Neural progenitor cell (in vitro differentiated cells): ENCODE measurements around the gene ZYG11A. TPM values are rescaled to one million over a fixed set of nuclear protein-coding genes. Genes with fewer than 3 reads are reported as not detected.

Experiments
- DNase-seq: peaks from one replicate; pipeline ENCODE4 v3.0.0-alpha.2; 2016; ENCODE audit warnings: low spot score
- H2AFZ ChIP-seq: fragments of 200-600 bp; sonication (generic); replicated peaks from 2 replicates; pipeline ENCODE4 v1.6.1; 2016; ENCODE audit warnings: antibody characterized with exemption
- H3F3A ChIP-seq: fragments of 200-600 bp; sonication (generic); 2 replicates; pipeline ENCODE4 v1.6.1; 2016; ENCODE audit warnings: antibody characterized with exemption, low read depth
- H3K27ac ChIP-seq: fragments of 200-600 bp; sonication (generic); 2 replicates; pipeline ENCODE4 v1.5.1; 2016; ENCODE audit warnings: mild to moderate bottlenecking
- H3K27me3 ChIP-seq: fragments of 200-600 bp; sonication (generic); 2 replicates; pipeline ENCODE4 v1.6.1; 2016; ENCODE audit warnings: mild to moderate bottlenecking, moderate library complexity
- H3K36me3 ChIP-seq: fragments of 200-600 bp; sonication (generic); 2 replicates; pipeline ENCODE4 v1.5.1; 2016
- H3K4me1 ChIP-seq: fragments of 200-600 bp; sonication (generic); 2 replicates; pipeline ENCODE4 v1.6.1; 2016; ENCODE audit warnings: mixed run types
- H3K4me2 ChIP-seq: fragments of 200-600 bp; sonication (generic); 2 replicates; pipeline ENCODE4 v1.6.1; 2016
- H3K4me3 ChIP-seq: fragments of 200-600 bp; sonication (generic); 2 replicates; pipeline ENCODE4 v1.5.1; 2016
- H3K79me2 ChIP-seq: fragments of 200-600 bp; sonication (generic); 2 replicates; pipeline ENCODE4 v1.6.1; 2016; ENCODE audit warnings: low read depth
- H3K9ac ChIP-seq: fragments of 200-600 bp; sonication (generic); 2 replicates; pipeline ENCODE4 v1.6.1; 2016
- H3K9me3 ChIP-seq: fragments of 200-600 bp; sonication (generic); 2 replicates; pipeline ENCODE4 v1.5.1; 2016; ENCODE audit warnings: low read depth
- H4K20me1 ChIP-seq: fragments of 200-600 bp; sonication (generic); 2 replicates; pipeline ENCODE4 v1.6.1; 2016; ENCODE audit warnings: low read depth
- H3K27ac Mint-ChIP-seq: 3 replicates; pipeline ENCODE4 v1.8.0; 2021; ENCODE audit warnings: mixed read lengths
- H3K27me3 Mint-ChIP-seq: 2 replicates; pipeline ENCODE4 v1.8.0; 2022; ENCODE audit warnings: low read depth, mild to moderate bottlenecking, inconsistent platforms, moderate library complexity, mixed read lengths; ENCODE audit not compliant: insufficient read depth
- H3K36me3 Mint-ChIP-seq: 3 replicates; pipeline ENCODE4 v1.8.0; 2021; ENCODE audit warnings: mixed read lengths
- H3K4me1 Mint-ChIP-seq: 3 replicates; pipeline ENCODE4 v1.8.0; 2021; ENCODE audit warnings: mixed read lengths
- H3K4me3 Mint-ChIP-seq: 3 replicates; pipeline ENCODE4 v1.8.0; 2021; ENCODE audit warnings: mild to moderate bottlenecking, moderate library complexity, mixed read lengths
- H3K9me3 Mint-ChIP-seq: 3 replicates; pipeline ENCODE4 v1.8.0; 2020; ENCODE audit warnings: mixed read lengths
- CTCF ChIP-seq: fragments of 200-600 bp; sonication (generic); IDR thresholded peaks from 2 replicates; pipeline ENCODE4 v1.5.1; 2017; ENCODE audit warnings: antibody characterized with exemption, mild to moderate bottlenecking
- EZH2 ChIP-seq: fragments of 200-600 bp; sonication (generic); IDR thresholded peaks from 2 replicates; pipeline ENCODE4 v1.6.1; 2017; ENCODE audit warnings: antibody characterized with exemption, mild to moderate bottlenecking, moderate library complexity
- EZH2phosphoT487 ChIP-seq: fragments of 200-600 bp; sonication (generic); IDR thresholded peaks from 2 replicates; pipeline ENCODE4 v1.6.1; 2017; ENCODE audit warnings: antibody characterized with exemption
- total RNA-seq: library from RNA; depleted of rRNA; stranded (reverse); fragments of >200 nt; gene quantifications from 2 replicates; pipeline ENCODE4 v1.2.3, GENCODE V29; 2015; ENCODE audit warnings: low replicate concordance

ZYG11A gene
- total RNA-seq, 1 donor from 2014 or later, result 0.52 TPM

- no peaks in the 10 kb centered on the region for H3K4me1 Mint-ChIP-seq
- Histone ChIP-seq H3K27ac (no peak overlapping the region), H3K27me3 (peaks cover 10% of the 10 kb centered on the region), H3K4me3 (no peak overlapping the region), H2AFZ (no peak overlapping the region), H3K4me2 (no peak overlapping the region), H3K9me3 (no peaks in the 10 kb centered on the region), H3K4me1 (peaks cover 3% of the 10 kb centered on the region), H3K9ac (no peak overlapping the region), H4K20me1 (no peaks in the 10 kb centered on the region), H3K79me2 (no peaks in the 10 kb centered on the region), H3K36me3 (no peaks in the 10 kb centered on the region), H3F3A (peaks cover 5% of the 10 kb centered on the region)
- no peak overlapping the region for H3K4me3 Mint-ChIP-seq
- no peaks in the 10 kb centered on the region for H3K36me3 Mint-ChIP-seq
- H3K27me3 Mint-ChIP-seq, result peaks cover 9% of the 10 kb centered on the region
- no peak for DNase-seq
- H3K9me3 Mint-ChIP-seq, result peaks cover 14% of the 10 kb centered on the region
- no peak overlapping the region for H3K27ac Mint-ChIP-seq
- TF ChIP-seq CTCF (no peak), EZH2phosphoT487 (no peak), EZH2 (no peak)
Observed at GRCh38 chr1:52915211-52915854, 72.8 kb downstream of the ZYG11A start.

GRCh38 chr1:52915855-52916220, 73.3 kb downstream of the ZYG11A start:
- H3K4me1 Mint-ChIP-seq, result no peaks in the 10 kb centered on the region

GRCh38 chr1:52916241-52916975, 73.8 kb downstream of the ZYG11A start:
- Histone ChIP-seq H3K4me2 (no peak overlapping the region), H3K9ac (no peak overlapping the region), H2AFZ (no peak overlapping the region), H3K79me2 (no peaks in the 10 kb centered on the region), H3K4me1 (peaks cover 3% of the 10 kb centered on the region), H3K27me3 (peaks cover 20% of the 10 kb centered on the region), H3K9me3 (no peaks in the 10 kb centered on the region), H4K20me1 (no peaks in the 10 kb centered on the region), H3K4me3 (no peak overlapping the region), H3K27ac (no peak overlapping the region), H3K36me3 (no peaks in the 10 kb centered on the region), H3F3A (peaks cover 13% of the 10 kb centered on the region)
- TF ChIP-seq CTCF, result no peak
- no peak for DNase-seq
- no peak overlapping the region for H3K4me3 Mint-ChIP-seq
- peaks cover 14% of the 10 kb centered on the region for H3K27me3 Mint-ChIP-seq
- no peak overlapping the region for H3K27ac Mint-ChIP-seq
- H3K4me1 Mint-ChIP-seq, result no peaks in the 10 kb centered on the region
- H3K36me3 Mint-ChIP-seq, result no peaks in the 10 kb centered on the region
- peaks cover 14% of the 10 kb centered on the region for H3K9me3 Mint-ChIP-seq

More at GRCh38 chr1:52915855-52916220, 73.3 kb downstream of the ZYG11A start:
- Histone ChIP-seq H3K4me3 (no peak overlapping the region), H3K4me1 (peaks cover 3% of the 10 kb centered on the region), H3K9ac (no peak overlapping the region), H2AFZ (no peak overlapping the region), H3F3A (peaks cover 9% of the 10 kb centered on the region), H3K4me2 (no peak overlapping the region), H3K27ac (no peak overlapping the region), H3K36me3 (no peaks in the 10 kb centered on the region), H3K79me2 (no peaks in the 10 kb centered on the region), H4K20me1 (no peaks in the 10 kb centered on the region), H3K9me3 (no peaks in the 10 kb centered on the region), H3K27me3 (peaks cover 15% of the 10 kb centered on the region)
- no peak overlapping the region for H3K4me3 Mint-ChIP-seq
- no peak overlapping the region for H3K27ac Mint-ChIP-seq
- TF ChIP-seq CTCF (no peak), EZH2phosphoT487 (no peak), EZH2 (no peak)
- peaks cover 14% of the 10 kb centered on the region for H3K9me3 Mint-ChIP-seq
- no peaks in the 10 kb centered on the region for H3K36me3 Mint-ChIP-seq
- H3K27me3 Mint-ChIP-seq, result peaks cover 14% of the 10 kb centered on the region
- DNase-seq, result no peak
